ENCODE data around the gene PRKAB1.

The PRKAB1 gene

GRCh38 chr12:119720349-119720748 is 52.4 kb downstream of the PRKAB1 start:
- H3K27ac ChIP-seq = no peak overlapping the region
- TF ChIP-seq, protein P1, sequence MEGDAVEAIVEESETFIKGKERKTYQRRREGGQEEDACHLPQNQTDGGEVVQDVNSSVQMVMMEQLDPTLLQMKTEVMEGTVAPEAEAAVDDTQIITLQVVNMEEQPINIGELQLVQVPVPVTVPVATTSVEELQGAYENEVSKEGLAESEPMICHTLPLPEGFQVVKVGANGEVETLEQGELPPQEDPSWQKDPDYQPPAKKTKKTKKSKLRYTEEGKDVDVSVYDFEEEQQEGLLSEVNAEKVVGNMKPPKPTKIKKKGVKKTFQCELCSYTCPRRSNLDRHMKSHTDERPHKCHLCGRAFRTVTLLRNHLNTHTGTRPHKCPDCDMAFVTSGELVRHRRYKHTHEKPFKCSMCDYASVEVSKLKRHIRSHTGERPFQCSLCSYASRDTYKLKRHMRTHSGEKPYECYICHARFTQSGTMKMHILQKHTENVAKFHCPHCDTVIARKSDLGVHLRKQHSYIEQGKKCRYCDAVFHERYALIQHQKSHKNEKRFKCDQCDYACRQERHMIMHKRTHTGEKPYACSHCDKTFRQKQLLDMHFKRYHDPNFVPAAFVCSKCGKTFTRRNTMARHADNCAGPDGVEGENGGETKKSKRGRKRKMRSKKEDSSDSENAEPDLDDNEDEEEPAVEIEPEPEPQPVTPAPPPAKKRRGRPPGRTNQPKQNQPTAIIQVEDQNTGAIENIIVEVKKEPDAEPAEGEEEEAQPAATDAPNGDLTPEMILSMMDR (IDR thresholded peaks at IDR 0.05) = no peak
- H3K4me3 ChIP-seq = no peak overlapping the region
- no peak for DNase-seq (ENCODE audit: low spot score)

DNA sequence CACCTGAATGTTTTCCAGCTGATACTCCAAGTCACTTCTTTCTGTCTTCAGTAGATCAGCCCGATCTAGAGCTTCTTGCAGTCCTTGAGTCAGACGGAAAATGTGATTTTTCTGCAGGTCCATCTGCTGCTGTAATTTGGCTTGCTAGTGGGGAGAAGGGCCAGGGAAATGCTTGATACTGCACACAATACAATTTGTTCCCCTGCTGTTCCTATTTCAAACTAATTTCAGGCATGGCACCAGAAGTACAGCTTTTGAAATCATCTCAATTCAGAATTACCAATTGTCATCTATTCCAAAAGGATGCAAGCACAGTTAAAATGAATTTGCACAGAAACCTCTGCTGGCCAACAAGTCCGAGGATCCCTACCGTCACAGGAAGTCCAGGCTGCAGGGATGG is 53.4 kb downstream of the PRKAB1 start:
- Histone ChIP-seq H3K4me3 (no peak overlapping the region), H3K27ac (no peak overlapping the region)
- TF ChIP-seq, protein P1 (IDR thresholded peaks at IDR 0.05) = no peak
- DNase-seq (ENCODE audit: low spot score) = no peak

DNA sequence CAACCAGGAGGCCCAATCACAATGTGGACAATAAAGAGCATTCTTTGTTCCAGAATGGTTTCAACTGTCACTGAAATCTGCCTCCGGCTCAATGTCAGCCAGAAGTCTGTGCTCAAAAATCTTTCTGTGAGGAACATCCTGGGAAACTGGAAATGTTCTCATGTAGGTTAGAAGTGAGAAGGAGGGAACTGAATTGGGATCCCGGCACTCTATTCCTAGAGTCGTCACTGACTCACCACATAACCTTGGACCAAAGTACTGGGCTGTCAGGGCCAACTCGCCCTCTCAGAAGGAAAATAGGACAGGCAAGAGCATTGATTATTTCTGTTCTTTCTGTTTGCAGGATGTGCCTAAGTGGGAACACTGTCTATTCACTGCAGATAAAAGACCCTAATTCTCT is 57.6 kb downstream of the PRKAB1 start:
- no peak for DNase-seq (ENCODE audit: low spot score)
- Histone ChIP-seq H3K27ac (no peak overlapping the region), H3K4me3 (no peak overlapping the region)
- TF ChIP-seq, protein P1 (IDR thresholded peaks at IDR 0.05) = no peak

GRCh38 chr12:119727600-119728443 is 59.9 kb downstream of the PRKAB1 start:
- Histone ChIP-seq H3K27ac (no peak overlapping the region), H3K4me3 (no peak overlapping the region)
- TF ChIP-seq, protein P1 (IDR thresholded peaks at IDR 0.05) = no peak
- DNase-seq (ENCODE audit: low spot score) = no peak

DNA sequence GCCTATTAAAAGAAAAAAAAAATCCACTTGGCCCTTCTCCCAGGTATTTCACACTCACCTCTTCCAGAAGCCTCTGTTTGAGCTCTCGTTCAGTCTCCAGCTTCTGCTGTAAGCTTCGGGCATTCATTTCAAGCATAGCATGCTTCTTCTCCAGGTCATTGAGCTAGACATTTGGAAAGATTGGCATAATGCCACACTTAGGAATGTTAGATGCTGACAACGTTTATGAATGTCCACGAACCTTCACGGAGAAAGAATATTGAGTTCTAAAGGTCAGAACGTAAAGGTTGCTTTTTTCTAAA is 60.5 kb downstream of the PRKAB1 start:
- TF ChIP-seq, protein P1 (IDR thresholded peaks at IDR 0.05) = no peak
- H3K4me3 ChIP-seq = no peak overlapping the region
- no peak for DNase-seq (ENCODE audit: low spot score)
- H3K27ac ChIP-seq = no peak overlapping the region

DNA sequence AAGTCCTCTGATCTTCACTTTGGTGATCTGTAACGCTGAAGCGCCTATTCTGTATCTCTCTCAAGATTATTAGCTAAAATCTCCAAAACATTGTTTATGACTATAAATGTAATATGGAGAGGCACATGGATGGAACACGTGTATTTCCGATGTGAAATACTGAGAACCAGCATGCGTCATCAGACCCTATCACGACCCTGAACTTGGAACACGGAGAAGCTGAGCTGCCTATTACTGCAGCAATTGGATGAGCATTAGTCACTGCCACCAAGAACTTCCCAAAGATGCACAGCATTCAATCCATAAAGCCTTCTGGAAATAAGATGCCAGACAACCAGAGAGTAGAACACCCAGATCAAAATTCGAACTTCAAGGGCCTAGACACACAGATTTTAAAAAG is 61.9 kb downstream of the PRKAB1 start:
- no peak overlapping the region for H3K27ac ChIP-seq
- no peak overlapping the region for H3K4me3 ChIP-seq
- TF ChIP-seq, protein P1 (IDR thresholded peaks at IDR 0.05) = no peak
- DNase-seq (ENCODE audit: low spot score) = no peak

DNA sequence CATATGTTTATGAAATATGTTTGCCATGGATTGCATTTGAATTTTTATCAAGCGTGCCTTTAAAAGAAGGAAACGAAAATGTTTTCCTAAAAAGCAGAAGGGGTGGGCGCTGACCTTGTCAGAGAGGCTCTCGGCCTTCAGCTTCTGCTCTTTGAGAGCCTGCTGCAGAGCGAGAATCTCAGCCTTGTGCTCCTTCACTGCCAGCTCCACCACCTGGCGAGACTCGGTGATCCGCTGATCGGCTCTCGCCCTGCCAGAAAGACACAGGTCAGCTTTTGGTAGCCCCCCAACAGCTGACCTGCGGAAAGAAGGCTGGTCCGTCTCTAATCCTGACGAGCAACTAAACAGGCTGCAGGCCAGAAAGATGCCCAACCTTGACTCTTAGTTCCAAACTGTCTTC is 62.4 kb downstream of the PRKAB1 start:
- H3K27ac ChIP-seq = no peak overlapping the region
- no peak overlapping the region for H3K4me3 ChIP-seq
- TF ChIP-seq, protein P1 (IDR thresholded peaks at IDR 0.05) = no peak
- no peak for DNase-seq (ENCODE audit: low spot score)

Data from coronary artery (tissue), 2 donors.